Middle frontal gyrus (tissue), 1 donor: ENCODE measurements around the gene XRCC1.
A peak's percentile ranks its signal among the peaks of the same experiment; 100 is the strongest.

Source experiments
- DNase-seq: peaks from one replicate; pipeline ENCODE4 v3.0.0-alpha.2; 2015; ENCODE audit warnings: low spot score; ENCODE audit errors: extremely low spot score

Gene XRCC1, protein sequence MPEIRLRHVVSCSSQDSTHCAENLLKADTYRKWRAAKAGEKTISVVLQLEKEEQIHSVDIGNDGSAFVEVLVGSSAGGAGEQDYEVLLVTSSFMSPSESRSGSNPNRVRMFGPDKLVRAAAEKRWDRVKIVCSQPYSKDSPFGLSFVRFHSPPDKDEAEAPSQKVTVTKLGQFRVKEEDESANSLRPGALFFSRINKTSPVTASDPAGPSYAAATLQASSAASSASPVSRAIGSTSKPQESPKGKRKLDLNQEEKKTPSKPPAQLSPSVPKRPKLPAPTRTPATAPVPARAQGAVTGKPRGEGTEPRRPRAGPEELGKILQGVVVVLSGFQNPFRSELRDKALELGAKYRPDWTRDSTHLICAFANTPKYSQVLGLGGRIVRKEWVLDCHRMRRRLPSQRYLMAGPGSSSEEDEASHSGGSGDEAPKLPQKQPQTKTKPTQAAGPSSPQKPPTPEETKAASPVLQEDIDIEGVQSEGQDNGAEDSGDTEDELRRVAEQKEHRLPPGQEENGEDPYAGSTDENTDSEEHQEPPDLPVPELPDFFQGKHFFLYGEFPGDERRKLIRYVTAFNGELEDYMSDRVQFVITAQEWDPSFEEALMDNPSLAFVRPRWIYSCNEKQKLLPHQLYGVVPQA

DNA sequence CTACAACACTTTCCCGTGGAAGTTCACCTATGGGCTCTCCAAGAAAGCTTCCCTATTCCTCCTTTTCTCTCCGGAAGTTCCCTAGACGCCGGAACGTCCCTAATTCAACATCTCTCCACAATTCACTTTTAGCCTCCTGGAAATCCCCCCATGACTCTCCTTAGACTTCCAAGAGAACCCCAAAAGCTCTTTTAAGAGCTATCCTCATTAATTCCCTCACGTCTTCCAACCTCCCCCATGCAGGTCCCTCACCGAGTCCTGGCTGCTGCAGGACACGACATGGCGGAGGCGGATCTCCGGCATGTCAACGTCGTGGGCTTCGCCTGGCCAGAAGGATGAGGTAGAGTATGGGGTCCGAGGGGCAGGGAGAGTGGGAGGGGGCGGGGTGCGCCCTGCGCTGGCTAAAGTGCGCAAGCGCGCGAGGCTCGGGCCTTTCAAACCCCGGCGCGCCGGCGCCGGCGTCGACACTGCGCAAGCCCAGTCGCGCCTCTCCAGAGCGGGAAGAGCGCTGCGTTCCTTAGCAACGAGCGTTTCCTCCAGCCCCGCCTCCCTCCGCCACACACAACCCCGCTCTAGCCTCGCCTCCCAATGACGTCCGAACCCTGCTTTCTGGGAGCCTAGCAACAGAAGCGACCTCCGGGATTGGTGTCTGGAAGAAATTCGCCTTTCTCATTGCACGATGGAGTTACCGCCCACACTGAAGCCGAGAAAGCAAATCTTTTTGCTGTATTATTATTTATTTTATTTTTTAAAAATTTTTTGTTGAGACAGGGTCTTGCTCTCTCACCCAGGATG lies at the start of gene XRCC1, which contains the start of gene PINLYP:
TSS of gene XRCC1 (minus strand) at position 372 of the 795 bp plus-strand sequence. CDS start at position 303, 69 bp downstream.
TSS of gene PINLYP (plus strand) at position 646 of the 795 bp plus-strand sequence. CDS start 1,391 bp downstream, outside the sequence.
- DNase-seq = peak; percentile 93

DNA sequence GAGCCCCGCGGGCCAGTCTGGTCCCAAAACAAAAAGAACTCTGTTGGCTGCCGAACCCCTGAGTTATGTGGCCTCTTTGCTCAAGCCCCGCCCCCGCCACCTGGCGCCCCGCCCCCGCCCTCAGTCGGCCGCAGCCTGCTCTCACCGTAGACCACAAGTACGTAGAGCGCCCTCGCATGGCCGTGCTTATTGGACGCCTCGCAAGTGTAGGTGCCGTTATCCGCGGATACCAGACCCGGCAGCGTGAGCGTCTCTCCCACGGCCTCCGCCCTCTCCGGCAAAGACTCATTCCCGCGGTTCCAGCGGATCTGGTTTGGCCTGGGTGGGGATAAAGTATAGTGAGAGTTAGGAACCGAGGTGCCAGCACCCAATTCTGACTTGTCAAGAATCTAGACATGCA lies 49.6 kb upstream of the XRCC1 start:
- no peak for DNase-seq

DNA sequence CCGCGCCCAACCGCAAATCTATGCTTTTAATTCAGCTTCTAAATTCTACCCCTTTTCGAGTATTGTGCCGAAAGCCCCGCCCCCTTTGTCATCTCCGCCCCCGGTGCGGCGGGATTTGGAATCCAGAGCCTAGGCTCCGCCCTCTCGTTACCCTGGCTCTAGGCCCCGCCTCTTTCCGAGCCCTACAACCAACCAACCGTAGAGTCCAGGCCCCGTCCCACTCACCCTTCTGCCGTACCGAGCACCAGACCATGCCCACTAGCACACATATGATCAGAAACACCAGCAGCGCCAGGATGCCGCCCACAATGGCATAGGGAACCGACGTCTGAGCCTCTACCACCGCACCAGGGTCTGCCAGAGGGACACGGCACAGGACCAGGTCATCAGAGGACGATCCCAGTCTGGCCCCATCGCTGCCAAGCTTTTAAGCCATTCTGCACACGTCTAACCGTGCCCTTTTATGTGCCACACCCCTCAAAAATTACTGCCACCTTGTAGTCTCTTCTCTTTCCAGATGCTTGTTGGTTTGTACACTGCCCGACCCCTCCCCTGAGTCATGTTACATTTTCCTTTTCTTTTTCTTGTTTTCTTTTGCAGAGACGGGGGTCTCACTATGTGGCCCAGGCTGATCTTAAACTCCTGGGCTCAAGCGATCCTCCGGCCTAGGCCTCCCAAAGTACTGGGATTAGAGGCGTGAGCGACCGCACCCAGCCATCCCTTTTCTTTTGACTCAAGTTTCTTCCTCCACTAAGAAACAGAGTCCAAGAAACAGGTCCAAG lies 48.8 kb upstream of the XRCC1 start:
- no peak for DNase-seq

DNA sequence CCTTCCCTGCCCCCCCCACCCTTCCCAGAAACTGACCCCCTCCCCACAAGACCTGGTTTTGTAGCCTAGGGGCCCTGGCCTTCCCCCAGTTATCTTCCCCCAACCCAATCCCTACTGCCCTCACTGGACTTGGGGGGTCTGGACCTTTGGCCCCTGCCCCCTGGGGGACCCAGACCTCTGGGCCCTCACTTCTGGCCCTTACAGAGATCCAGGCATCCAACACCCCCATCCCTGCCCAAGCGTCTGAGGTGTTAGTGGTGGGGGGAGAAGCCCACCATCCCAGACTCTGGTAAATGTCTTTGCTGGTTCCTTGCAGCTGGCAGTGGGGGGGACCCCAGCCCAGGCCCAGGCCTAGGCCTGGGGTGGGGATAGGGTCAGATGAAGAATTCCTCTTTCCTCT lies 47.6 kb upstream of the XRCC1 start:
- DNase-seq = no peak

DNA sequence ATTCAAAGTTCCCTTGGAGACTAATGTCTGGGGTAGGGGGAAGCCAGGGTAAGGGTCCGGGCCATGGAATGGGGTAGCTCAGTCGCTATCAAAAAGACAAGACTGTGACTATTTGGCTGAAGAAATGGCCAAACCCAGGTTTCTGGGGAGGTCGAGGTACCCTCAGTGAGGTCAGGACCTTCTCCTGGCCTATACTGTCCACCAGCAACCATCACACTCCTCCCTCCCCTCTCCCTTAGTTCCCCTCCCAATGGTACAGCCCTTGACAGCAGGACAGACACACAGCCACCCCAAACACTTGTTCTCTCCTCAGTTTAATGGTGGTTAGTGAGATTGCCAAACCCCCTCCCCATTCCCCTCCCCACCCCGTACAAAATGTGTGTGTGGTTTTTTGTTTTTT lies 46.7 kb upstream of the XRCC1 start:
- no peak for DNase-seq

DNA sequence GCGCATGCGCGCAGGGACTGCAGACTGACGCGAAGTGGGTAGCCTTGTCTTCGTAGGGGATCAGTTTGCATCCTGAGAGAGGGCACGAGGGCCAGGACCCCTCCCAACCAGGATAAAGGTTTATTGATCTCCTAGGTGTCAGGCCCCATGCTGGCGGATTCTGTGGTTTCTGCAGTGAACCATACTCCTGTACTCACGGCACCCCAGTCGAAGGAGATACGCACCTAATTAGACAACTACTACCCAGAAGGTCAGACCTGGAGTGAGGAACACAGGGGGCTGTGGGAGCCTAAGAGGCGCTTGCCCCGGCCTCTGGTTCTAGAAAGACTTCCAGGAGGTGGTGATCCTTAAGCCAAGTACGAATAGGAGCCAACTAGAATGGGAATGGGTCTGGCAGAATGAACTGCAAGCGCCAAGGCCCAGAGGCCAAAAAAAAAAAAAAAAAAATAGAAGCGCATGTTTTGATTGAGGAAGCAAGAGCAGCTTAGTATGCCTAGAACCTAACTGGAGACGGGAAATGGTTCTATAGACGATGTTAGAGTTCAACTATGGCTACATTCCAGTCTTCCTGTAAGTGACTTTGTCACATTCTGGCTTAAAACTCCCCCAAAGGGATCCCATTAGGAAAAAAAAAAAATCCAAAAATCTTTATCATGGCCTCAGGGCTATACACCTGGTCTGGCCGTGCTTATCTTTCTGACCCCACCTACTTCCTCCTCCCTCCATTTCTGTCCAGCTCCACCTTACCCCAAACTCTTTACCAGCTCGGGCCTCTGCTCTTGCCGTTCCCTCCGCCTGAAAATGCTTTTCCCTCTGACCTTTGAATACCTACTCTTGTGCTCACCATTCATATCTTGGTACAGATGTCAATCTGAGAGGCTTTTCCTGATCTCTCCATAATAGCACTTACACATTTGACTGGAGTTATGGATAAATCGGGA lies 45.0 kb upstream of the XRCC1 start:
- no peak for DNase-seq

DNA sequence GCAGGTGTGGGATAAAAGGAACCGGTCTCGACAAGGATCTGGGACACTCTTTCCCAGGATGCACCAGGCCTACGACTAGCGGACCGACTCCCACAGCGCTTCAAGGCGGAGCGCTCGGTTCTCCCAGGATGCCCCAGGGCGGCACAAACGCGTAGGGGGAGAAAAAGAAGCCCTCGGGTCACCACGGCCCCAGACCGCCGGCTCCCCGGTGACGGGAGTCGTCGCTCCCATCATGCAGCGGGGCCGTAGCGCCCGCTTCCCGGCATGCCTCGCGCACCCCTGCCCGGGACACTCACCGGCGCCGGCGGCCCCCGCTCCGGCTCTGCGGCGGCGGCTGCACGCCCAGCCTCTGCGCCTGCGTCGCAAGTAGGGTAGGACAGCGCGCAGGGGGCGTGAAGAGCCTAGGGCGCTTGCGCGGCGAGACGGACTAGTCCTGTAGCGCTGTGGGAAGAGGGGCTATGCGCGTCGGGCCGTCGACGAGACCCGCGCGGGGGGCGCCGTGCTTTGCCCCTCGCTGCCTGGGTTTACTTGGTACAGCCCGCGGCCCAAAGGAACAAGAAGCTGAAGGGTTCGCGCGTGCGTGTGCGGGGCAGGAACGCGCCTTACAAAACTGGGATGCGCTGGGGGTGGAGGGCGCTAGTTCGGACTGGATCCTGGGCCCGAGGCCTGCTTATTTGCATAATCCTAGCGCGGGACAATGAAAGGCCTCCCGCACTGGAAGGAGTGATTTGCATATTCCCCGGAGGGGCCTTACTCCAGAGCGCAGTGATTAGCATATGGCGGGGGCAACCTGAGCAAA lies 44.1 kb upstream of the XRCC1 start, which contains the start of gene ZNF428:
TSS of gene ZNF428 (minus strand) at position 368 of the 799 bp plus-strand sequence. CDS start 5,325 bp downstream, outside the sequence.
- DNase-seq = peak; percentile 80

DNA sequence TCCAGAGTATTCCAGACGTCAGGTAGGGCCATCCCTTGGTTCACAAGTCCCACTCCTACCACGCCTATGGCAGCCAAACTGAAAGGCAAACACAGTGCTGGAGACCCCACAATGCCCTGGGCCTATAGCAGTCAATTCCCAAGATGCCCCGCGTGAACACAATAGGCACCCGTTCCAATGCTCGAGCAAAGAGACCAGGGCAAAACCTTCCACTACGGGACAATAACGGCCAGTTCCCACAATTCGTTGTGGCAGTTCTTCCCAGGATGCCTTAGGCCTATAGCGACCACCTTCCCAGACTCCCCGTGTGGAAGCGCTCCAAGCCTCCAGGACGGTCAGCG lies 43.6 kb upstream of the XRCC1 start:
- DNase-seq = no peak

DNA sequence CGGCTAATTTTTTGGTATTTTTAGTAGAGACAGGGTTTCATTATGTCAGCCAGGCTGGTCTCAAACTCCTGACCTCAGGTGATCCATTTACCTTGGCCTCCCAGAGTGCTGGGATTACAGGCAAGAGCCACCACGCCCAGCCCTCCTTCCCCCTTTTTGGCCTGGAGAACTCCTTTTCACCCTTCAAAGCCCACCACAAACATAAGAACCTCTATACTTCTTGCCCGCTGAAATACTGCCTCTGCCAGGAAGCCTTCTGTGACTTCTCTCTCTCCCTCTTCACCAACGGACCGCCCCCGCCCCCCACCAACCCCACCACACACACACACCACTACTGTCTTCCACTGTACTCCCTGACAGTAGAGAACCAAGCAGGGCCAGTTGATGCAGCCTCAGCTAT lies 41.6 kb upstream of the XRCC1 start:
- DNase-seq = no peak

DNA sequence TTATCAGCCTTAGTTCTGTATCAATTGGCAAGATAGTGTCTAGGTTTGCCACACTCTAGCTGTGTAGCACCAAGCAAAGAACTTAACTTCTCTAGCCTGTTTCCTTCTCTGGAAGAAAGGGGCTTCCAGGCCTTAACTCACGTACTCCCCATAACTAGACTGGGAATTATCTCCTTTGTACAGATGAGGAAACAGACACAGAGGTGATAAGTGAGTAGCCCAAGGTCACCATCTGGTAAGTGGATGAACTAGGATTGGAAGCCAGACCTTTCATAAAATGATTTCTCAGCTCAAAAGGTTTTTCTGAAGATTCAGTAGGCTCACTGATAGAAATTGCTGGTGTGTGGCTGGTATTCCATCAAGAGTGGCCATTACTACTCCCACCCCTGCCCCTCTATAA lies 41.0 kb upstream of the XRCC1 start:
- DNase-seq = no peak

DNA sequence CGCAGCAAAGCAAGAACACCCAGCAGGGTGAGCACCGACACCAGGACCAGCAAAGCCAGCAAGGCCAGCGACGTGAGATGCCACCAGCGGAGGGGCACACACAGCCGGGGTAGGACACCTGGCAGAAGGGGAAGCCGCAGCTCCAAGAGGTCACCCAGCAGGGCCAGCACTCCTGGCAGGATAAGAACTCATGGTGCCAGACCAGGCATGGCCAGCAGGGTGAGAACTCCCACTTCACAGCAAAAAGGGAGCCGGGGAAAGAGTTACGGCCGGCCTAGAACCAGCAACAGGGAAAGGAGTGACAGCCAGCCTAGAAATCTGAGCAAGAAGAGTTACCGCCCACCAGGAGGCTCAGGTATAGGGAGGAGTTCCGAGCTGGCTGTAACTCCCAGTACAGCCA lies 37.0 kb upstream of the XRCC1 start:
- no peak for DNase-seq

DNA sequence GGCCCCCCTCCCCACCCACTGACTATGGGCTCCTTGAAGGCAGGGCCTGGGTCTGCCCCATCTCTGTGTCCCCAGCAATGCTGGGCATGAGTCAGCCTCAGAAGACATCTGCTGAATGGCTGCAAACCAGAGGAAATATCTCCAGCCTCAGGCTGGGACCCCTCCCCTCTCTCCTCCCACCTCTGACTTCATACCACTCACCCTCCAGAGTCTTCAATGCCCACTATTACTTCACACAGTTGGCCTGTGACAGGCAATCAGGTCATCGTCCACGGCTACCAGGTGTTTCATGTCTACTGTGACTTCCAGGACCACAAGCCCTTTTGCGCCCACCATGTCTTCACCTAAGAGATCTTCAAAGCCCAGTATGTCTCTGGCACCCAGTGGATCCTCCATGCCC lies 36.5 kb upstream of the XRCC1 start, which contains the start of gene SRRM5:
TSS of gene SRRM5 (plus strand) at position 301 of the 400 bp plus-strand sequence. CDS start at position 335, 34 bp downstream.
- no peak for DNase-seq

DNA sequence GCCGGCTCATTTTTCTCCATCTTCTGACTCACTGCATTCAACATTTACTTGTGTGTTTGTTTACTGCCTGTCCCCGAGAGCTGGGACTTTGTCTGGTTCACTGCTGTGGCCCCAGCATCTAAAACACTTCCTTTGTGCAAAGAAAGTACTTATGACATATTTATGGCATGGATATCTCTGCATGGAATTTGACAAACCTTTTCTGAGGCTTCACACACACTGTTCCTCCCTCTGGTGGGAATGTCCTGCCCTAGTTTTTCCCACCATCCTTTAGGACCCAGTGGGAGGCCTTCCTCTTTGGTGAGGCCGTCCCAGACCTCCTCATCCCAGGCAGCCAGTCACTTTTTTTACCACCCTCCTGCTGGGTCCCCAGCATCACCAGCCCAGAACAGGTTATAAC lies 35.2 kb upstream of the XRCC1 start:
- no peak for DNase-seq

DNA sequence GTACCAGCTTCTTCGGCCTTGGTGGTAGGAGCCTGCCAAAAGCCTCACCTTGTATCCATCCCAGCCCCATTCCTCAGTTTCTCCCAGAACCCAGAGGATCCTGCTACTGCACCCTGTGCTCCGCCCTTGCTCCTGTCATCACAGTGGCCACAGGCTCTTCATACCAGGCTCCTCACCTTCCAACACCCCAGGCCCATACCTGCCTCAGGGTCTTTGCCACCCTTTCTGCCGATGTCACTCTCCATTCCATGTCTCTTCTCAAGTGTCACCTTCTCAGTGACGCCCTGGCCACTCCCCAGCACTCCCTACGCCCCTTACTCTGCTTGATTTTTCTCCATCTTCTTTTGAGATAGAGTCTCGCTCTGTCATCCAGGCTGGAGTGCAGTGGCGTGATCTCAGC lies 34.5 kb upstream of the XRCC1 start:
- DNase-seq = no peak

DNA sequence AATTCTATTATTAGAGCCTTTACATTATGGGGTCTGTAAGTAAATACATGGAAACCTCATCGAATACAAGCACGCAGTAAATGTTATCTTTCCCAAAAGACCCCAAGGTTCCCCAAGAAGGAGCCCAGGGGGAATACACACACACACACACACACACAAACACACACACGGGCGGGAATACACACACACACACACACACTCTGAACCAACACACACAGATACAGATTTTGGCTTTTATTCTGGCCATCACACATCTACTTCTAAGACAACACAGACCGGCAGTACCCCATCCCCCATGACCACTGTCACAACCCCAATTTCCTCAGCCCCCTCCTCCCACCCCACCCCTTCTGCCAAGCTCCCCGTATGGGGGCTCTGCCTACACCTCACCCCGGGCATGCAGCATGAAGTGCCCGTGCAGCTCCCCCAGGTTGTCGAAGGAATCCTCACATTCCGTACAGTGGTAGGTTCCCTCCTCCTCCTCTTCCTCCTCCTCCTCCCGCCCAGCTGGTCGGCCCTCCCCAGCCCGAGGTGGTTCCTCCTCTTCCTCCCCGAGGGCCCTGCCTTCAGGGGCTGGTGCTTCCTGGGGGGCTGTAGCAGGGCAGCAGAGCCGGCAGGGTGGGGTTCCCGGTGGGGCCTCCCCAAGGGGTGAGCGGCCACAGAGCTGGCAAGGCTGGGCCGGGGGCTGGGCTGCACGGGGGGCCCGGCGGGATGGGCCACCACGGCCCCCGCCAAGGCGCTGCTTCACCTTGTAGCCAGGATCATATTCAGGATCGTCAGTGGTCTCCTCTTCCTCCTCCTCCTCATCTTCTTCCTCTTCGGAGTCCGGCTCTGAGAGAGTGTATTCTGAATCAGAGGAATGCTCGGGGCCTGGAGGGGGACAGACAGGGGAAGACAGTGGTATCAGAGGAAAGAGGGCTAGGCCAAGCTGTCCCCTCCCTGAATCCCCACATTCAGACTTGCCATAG lies 32.2 kb upstream of the XRCC1 start:
- DNase-seq = no peak

DNA sequence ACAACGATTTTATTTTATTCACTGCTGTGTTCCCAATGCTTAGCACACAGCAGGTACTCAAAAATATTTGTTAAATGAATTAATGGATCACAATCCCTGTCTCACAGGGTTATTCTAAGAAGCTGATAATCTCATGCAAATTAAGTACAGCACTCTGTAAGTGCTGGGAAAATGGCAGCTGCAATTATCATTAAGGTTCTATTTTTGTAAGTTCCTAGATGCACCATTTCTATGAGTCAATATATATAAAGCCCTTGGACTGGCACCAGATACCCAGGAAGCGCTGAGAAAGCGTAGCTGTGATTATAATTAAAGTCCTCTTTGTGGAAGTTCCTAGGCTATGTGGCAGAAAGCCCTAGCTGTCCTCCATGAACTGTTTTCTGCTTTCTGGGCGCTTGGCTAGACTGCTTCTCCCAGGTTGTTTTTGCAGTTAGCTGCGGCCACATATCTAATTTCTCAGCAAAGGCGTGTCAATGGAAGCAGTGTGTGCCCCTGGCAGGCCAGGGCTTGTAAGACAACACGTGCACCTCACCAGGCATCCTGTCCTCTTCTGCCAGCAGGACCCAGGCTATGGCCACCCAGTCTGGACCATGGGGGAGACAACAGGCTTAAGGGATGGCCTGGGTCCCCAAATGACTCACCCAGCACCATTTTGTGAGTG lies 31.4 kb upstream of the XRCC1 start:
- DNase-seq = peak; percentile 40

DNA sequence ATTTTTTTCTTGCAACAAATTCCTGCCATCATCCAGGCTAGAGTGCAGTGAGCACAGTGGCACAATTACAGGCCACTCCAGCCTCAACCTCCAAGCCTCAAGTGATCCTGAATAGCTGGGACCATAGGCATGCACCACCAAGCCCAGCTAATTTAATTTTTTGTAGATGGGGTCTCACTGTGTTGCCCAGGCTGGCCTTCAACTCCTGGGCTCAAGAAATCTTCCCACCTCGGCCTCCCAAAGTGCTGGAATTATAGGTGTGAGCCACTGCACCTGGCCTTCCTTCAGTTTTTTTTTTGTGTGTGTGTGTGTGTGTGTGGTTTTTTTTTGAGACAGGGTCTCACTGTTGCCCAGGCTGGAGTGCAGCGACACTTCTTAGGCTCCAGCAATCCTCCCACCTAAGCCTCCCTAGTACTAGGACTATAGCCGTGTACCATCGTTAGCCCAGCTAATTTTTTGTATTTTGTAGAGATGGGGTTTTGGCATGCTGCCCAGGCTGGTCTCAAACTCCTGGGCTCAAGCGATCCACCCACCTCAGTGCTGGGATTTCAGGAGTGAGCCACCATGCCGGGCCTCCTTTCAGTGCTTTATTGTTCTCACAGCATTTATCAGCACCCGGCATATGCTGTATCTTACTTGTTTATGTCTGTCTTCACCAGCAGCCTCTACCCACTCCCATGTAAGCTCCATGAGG lies 30.7 kb upstream of the XRCC1 start:
- peak; percentile 22 for DNase-seq
